Measurements from ENCODE around the gene CLIC5.

The CLIC5 gene

DNA sequence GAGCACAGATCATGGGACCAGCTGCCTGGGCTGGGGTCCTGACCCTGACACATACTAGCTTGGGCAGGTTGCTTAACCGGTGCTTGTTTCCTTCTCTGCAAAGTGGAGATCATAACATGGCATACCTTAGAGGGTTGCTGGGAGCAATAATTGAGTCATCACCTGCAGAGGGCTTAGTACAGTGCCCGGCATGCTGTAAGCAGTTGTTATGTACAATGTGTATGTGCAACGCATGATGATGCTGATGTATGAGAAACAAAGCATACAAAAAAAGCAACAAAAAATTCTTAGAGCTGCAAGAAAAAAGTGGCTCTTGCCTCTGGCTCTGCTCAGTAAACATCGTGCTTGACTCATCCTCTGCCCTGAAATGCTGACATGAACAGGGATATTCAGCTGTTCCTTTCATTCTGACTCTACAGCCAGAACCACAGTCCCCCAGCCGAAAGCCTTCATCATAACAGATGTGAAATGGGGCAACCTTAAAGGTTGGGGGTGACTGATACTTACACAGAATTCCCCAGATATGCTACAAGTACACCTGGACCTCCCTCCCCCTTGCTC, 91.7 kb downstream of the CLIC5 start:
- DNase-seq = no peak

GRCh38 chr6:45922728-45923351, 92.8 kb downstream of the CLIC5 start:
- peak; percentile 54 for DNase-seq

- no peak for DNase-seq
These were observed 93.9 kb downstream of the CLIC5 start for GRCh38 chr6:45921691-45922281.

DNA sequence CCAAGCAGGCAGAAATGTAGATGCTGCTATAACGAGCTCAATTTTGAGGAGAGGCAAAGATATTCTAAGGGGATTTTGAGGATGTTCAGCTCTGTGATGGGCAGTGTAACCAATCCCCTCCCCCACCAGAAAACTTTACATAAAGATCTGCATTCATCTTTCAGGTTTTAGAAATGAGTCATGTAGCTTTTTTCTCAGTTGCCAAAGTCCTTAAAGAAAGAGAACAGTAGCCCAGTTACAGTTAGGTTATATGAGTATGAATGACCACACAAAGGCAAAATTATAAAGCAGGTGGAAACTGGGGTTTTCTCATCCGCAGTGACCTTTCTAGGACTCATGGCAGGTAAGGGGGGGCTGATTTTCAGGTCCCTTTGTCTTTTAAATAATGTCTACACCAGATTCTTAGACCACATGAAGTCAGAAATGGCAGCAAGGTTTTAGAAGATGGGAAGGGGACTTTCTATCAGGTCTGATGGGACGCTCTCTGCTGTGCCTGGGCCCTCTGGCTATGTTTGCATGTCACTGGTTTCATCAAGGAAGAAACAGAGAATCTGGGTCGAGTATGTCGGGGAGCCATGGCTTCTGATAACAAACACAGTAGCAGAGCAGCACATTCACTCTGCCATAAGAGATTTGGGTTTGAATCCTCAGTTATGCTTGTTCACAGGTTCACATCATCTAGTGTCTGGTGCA, 94.7 kb downstream of the CLIC5 start:
- DNase-seq = no peak

- DNase-seq = no peak
These were observed 98.2 kb downstream of the CLIC5 start for GRCh38 chr6:45917439-45917838.

DNA sequence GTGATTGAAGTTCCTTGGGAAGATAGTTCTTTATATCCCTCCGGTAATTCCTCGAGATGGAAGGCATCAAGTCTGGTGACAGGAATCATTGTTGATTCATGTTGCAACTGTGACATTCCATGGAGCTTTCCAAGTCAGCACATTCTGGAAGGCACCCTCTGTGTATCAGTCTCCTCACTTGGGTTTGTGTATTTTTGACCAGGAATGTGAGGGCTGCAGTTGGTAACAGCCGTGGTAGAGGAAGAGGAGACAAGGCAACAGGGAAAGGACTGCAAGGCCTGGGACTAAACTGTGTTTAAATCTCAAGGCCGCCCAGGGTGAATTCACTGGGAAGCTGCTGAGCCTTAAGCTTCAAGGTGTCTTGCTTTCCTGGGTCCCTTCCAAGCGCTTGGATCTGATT, 99.0 kb downstream of the CLIC5 start:
- DNase-seq = no peak

- DNase-seq = no peak
These were observed 99.7 kb downstream of the CLIC5 start for GRCh38 chr6:45915780-45916468.

GRCh38 chr6:45911691-45912090, 104.0 kb downstream of the CLIC5 start:
- DNase-seq = no peak

- no peak for DNase-seq
These were observed 111.7 kb downstream of the CLIC5 start for GRCh38 chr6:45903959-45904358.

GRCh38 chr6:45902984-45903383, 112.7 kb downstream of the CLIC5 start:
- DNase-seq = no peak

DNA sequence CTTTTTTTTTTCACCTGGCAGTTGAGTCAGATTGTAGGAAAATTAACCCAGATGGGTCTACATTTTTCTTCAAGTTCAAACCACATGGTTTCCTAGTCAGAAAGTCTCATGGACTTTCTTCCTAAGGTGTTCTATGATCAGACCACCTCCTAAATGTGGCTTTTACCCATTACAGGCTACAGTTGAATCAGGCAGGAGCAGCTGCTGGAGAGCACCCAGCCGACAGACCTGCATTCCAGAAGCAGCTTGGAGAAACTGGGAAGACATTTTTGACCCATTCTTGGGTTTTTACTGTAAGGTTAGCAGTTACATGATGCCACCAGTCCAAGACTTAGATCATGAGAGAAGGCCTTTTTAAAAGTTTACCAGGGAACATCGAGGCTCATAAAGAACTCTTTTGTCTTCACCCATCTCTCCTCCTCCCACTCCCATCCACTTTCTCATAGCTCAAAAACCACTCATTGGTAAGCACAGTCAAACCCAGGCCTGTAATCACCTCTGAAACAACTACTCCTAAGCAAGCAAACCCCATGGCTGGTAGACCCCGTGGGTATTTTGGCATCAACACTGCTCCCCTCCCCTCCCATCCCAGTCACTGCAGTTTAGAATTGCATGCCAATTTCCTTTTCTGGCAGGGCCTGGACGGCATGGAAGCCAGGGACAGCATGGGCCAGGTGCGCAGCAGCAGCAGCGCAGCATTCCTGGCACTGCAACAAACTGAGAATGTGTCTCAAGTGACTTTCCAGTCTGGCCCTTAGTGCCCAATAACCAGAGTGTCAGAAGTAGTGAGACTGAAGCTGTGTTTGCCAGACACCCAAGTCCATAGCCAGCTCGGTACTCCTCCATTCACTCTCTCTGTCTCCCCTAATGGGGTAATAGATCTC, 113.7 kb downstream of the CLIC5 start:
- DNase-seq = no peak

DNA sequence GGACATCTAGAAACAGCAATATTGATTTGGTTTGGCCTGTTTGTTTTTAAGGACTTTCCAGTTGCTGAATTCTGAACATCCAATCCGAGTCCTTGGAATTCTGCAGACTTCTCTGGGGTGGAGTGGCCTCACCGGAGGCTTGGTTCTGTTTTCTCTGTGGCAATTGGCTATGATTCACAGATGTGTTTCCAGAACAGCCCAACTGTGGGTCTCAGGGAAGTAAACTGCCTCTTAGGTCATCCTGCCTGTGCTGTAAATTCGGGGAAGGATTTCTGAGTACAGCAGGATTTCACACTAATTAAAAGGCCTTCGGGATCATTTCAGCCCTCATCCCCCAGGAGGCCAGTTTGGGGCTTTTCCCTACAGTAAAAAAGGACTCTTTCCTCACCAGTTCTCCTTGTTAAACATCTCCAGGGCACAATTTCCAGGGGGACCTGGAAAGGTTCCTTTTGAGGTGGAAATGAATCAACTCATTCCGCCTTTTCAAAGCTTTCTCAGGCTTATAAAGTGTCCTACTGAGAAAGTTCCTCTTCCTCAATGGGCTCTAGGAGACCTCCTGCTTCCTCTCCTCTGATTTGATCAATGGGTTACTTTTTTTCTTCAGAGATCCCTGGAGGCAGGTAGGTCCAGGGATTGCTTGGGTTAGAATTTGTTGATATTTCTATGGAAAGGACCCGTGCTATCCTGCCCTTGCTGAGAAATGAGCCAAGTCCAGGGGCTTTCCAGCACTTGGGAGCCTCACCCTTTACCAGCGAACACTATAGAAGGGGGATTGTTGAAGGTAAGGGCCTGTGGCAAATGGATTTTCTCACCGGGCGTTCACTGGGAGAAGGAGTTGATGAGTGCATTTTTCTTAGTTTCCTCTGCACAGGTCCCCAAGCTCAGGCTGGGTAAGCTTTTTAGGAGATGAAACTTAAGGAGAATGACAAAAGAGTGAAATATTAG, 114.6 kb downstream of the CLIC5 start:
- no peak for DNase-seq

GRCh38 chr6:45899683-45899946, 116.0 kb downstream of the CLIC5 start:
- no peak for DNase-seq

- DNase-seq = no peak
These were observed 116.5 kb downstream of the CLIC5 start for GRCh38 chr6:45898941-45899682.

DNA sequence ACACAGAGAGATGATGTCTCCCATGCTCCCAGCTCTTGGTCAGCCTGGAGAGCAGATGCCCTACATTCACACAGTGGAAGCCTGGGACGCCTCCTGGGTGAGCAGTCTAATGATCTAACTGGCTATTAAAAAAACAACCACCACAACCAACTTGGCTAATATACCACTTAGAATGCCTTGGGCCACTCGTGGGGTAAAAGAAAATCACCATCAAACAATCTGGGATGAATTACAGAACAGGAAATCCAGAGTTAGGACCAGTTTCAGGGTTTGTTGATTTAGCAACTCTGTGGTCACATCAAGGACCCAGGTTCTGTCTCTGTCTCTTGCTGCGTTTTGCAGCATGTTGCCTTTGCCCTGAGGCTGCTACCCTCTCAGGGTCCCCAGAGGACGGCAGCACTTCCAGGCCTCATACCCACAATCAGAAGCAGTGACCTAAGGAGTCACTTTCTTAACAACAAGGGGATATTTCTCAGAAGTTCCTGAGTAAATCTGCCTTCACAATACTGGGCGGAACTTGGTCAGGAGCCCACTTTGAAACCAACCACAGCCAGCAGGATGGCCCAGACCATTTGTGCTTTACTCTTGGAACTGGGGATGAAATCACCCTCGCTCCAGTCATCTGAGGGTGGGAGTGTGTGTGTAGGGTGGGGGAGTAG, 118.7 kb downstream of the CLIC5 start:
- no peak for DNase-seq

DNA sequence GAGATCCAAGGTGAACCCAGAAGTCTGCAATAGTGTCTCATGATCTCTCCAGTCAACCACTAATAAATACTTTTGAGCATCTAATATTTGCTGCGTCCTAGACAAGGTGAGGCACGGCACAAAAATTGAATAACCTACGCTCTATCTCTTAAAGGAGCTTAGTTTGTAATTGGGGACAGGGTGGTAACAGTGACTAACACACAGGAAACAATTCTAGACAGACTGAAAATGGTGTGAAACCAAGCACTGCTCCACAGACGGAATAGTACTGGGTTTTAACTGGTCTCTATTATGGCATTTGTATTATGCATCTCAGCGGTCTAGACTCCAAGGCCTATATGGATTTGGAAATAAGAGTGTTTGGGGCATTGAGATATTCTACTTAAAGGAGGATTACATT, 120.1 kb downstream of the CLIC5 start:
- DNase-seq = no peak

DNA sequence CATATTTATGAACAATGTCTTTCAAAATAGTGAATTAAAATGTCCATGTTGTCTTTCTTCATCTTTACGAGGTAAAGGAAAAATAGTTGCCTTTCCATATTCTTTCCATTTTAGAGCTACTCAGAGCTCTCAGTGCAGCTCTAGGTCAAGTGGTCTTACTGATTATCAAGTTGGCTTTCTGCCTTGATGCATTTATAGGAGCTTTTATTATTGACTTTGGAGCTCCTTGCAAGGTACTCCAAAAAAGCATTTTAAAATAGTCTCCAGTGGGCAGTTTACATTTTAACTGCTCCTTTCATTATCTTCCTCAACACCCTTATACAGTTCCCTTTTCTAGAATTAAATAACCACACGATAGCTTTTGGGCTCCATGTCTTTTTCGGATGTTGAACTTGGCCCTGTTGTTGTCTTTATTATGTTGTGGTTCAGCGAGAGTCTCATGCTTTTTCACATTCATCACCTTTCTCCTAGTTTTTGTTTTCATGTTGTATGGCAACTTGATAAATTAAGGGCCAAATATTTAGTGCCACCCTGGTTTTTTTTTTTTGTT, 122.9 kb downstream of the CLIC5 start:
- no peak for DNase-seq

GRCh38 chr6:45892196-45892595, 123.5 kb downstream of the CLIC5 start:
- no peak for DNase-seq

DNA sequence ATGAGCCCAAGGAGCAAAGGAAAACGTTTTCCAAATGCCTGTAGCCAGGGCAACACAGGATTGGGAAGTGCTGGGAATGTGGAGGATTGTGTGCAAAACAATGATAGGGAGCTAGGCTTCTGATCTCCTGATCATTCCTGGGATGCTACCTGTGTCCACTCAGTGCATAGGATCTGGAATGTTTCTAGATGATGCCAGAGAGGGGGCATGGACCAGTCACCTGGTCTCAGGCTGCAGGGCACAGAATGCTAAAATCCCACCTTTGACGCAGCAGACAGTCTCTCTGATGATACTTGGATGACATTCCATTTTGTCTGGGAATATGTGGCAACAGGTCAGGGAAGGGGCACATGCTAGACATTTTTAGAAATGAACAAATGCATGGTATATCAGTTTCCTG, 128.9 kb downstream of the CLIC5 start:
- no peak for DNase-seq

- no peak for DNase-seq
These were observed 131.3 kb downstream of the CLIC5 start for GRCh38 chr6:45884336-45884735.

Measured in CD4-positive, alpha-beta T cell treated with Interleukin-6 for 4 hours (primary cell).